Measurements from ENCODE around the gene TTC23.

Gene TTC23

DNA sequence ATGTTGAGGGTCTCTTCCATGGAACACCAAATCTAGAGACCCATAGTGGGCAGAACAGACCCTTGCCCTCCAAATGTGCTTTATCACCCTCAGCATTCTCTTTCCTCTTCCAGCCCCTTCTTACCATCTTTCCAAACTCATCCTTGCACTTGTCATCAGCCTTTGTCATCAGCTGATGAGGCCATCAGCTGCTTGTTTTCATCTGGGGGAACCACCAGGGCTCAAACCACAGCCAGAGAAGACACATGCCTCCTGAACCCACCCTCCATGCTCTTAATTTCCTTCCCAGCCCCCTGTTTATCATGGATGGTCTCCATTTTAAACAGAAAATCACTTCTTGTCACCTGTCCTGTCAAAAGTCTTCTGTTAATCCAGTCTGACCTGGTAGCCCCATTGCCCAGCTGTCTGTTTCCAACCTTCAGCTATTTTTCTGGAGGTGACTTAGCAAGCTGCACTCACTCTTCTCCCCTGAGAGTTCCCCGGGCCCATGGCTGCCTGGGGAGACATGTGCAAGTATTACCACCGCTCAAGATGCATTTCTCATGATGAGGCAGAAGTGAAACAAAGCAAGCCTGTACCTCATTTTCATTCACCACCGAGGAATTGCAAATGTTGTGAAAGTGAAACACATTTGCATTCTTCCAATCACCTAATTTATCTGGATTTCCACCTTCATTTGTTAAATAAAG, 159.2 kb downstream of the TTC23 start:
- Histone ChIP-seq H3K4me1 (ENCODE audit: insufficient read depth, poor library complexity, severe bottlenecking) (no peaks in the 10 kb centered on the region), H3K27ac (ENCODE audit: poor library complexity, severe bottlenecking) (no peak overlapping the region), H3K9me3 (ENCODE audit: severe bottlenecking) (no peaks in the 10 kb centered on the region), H3K4me3 (ENCODE audit: severe bottlenecking) (no peak overlapping the region), H3K27me3 (ENCODE audit: insufficient read depth, poor library complexity, severe bottlenecking) (no peaks in the 10 kb centered on the region), H3K36me3 (ENCODE audit: low read depth) (no peaks in the 10 kb centered on the region)
- ATAC-seq (ENCODE audit: low read depth) = peak; percentile 22; the same call in 1 of the 3 replicates
- no peak for DNase-seq (ENCODE audit: low spot score)
- TF ChIP-seq CTCF (IDR thresholded peaks at IDR 0.05; ENCODE audit: poor library complexity, severe bottlenecking) = no peak

DNA sequence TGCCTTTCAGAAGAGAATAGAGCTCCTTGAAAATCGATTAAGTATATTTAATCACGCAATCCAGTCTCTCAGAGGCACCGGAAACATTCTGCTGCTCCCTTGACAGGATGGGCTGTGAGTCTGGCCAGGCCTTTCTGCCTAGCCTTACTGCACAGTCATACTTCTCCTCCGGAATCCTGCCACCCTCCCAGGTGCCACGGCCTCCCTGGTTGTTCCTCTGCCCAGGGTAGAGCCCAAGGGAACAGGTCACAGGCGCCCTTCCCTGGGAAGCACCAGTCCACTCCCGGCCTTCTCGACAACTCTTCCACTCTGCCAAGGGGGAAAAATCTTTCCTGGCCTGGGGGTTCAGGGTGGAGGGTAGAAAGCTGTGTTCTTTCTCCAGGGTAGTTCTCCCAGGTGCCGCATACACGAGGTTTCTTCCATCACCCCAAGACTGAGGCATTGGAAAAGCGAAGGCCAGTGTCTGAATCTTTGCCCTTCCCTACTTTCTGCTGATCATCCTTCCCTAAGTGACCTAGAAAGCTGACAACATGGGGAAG, 161.9 kb downstream of the TTC23 start:
- no peak for ATAC-seq (ENCODE audit: low read depth)
- no peak for DNase-seq (ENCODE audit: low spot score)
- Histone ChIP-seq H3K27ac (ENCODE audit: poor library complexity, severe bottlenecking) (no peak overlapping the region), H3K27me3 (ENCODE audit: insufficient read depth, poor library complexity, severe bottlenecking) (no peaks in the 10 kb centered on the region), H3K4me1 (ENCODE audit: insufficient read depth, poor library complexity, severe bottlenecking) (no peaks in the 10 kb centered on the region), H3K4me3 (ENCODE audit: severe bottlenecking) (no peak overlapping the region), H3K36me3 (ENCODE audit: low read depth) (no peaks in the 10 kb centered on the region), H3K9me3 (ENCODE audit: severe bottlenecking) (no peaks in the 10 kb centered on the region)
- no peak for TF ChIP-seq CTCF (IDR thresholded peaks at IDR 0.05; ENCODE audit: poor library complexity, severe bottlenecking)

DNA sequence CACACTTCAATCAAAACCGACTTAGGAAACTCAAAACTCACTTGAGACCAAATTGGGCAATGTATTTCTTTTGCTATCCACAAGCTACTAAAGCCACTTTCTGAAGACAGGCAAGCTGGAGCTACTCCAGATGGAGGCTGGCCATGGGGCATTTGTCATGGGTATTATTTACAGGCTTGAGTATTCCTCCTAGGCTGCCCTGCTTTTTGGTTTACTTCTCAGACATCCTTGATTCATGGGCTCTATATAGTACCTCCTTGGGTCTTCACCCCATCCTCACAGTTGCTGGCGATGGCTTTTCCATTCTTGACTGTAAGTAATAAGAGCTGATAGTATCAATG, 163.1 kb downstream of the TTC23 start:
- DNase-seq (ENCODE audit: low spot score) (no peak), ATAC-seq (ENCODE audit: low read depth) (no peak)
- TF ChIP-seq CTCF (IDR thresholded peaks at IDR 0.05; ENCODE audit: poor library complexity, severe bottlenecking) = no peak
- Histone ChIP-seq H3K9me3 (ENCODE audit: severe bottlenecking) (no peaks in the 10 kb centered on the region), H3K27ac (ENCODE audit: poor library complexity, severe bottlenecking) (no peak overlapping the region), H3K27me3 (ENCODE audit: insufficient read depth, poor library complexity, severe bottlenecking) (no peaks in the 10 kb centered on the region), H3K4me1 (ENCODE audit: insufficient read depth, poor library complexity, severe bottlenecking) (no peaks in the 10 kb centered on the region), H3K36me3 (ENCODE audit: low read depth) (no peaks in the 10 kb centered on the region), H3K4me3 (ENCODE audit: severe bottlenecking) (no peak overlapping the region)
